Stomach (tissue), 4 donors: Measurements from ENCODE around the gene SYNDIG1.

Experiments used
- POLR2AphosphoS5 ChIP-seq, 3 donors: sonication (generic); formaldehyde crosslinking; IDR thresholded peaks; one replicate each; pipeline ENCODE4 v1.6.1; 2016; ENCODE audit warnings: antibody characterized with exemption in 3 of 3
- TF ChIP-seq, protein P1 (sequence below), 7 experiments: fragments of 450-650 bp in 4 of 7; fragments of 200-600 bp in 3 of 7; sonication (generic) in 3 of 7; IDR thresholded peaks; one replicate each; pipeline ENCODE4 v1.5.1; 2016 to 2019; ENCODE audit warnings: antibody characterized with exemption in 7 of 7, control low read depth in 2 of 7, mild to moderate bottlenecking in 1 of 7

DNA sequence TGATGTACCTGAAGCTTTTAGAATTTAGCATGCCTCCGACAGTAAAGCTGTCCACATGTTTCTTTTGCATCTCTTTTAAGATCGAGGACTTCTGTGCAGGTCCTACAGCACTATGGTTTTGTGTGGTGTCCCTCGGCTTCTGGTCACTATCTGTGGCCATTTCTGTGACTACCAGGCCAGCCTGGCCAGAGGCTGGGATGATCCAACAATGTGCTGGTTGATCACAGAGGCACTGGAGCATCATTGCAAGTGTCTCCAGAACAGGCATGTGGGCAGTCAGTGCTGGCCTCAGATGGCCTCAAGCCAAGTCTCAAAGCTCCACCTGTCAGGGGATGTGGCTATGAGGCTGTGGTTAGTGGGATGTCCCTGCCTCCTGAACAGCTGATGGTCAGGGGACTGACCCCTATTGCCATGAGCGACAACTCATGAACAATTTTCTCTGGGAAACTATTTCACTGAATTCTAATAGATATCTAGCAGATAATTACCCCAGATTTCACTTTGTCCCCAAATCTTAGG is 136.6 kb downstream of the SYNDIG1 start:
- no peak for TF ChIP-seq POLR2AphosphoS5 (IDR thresholded peaks at IDR 0.05)
- TF ChIP-seq, protein P1, sequence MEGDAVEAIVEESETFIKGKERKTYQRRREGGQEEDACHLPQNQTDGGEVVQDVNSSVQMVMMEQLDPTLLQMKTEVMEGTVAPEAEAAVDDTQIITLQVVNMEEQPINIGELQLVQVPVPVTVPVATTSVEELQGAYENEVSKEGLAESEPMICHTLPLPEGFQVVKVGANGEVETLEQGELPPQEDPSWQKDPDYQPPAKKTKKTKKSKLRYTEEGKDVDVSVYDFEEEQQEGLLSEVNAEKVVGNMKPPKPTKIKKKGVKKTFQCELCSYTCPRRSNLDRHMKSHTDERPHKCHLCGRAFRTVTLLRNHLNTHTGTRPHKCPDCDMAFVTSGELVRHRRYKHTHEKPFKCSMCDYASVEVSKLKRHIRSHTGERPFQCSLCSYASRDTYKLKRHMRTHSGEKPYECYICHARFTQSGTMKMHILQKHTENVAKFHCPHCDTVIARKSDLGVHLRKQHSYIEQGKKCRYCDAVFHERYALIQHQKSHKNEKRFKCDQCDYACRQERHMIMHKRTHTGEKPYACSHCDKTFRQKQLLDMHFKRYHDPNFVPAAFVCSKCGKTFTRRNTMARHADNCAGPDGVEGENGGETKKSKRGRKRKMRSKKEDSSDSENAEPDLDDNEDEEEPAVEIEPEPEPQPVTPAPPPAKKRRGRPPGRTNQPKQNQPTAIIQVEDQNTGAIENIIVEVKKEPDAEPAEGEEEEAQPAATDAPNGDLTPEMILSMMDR (IDR thresholded peaks at IDR 0.05): no peak
